ENCODE results near the gene SH2D1A. TPM values are rescaled to one million over a fixed set of nuclear protein-coding genes. Genes with fewer than 3 reads are reported as not detected.

The SH2D1A gene
- total and polyA plus RNA-seq, 10 of the 15 experiments (the other 5 are each of a cell fraction or from before 2014, with no cell fraction given) = 0.33 to 8.8 (median 0.54) TPM; not detected in 1

GRCh38 chrX:124393659-124394058 lies 47.3 kb downstream of the SH2D1A start:
- in situ Hi-C loops (cut with MboI) (no loop called here), intact Hi-C loops (cut with micrococcal nuclease; ENCODE audit: unreplicated experiment) (loop anchor here (10.0 kb wide), 1 partner anchor 429 kb away; the partner anchor contains the start of gene STAG2)
- CTCF ChIA-PET = interaction anchor here (0.7 to 2.7 kb wide), 6 partner anchors 13 to 738 kb away, joined by 3 to 14 read pairs (median 4); no protein-coding TSS in a partner anchor
- Histone ChIP-seq H3K4me2 (ENCODE audit: control insufficient read depth, insufficient read depth) (no peak overlapping the region), H3K9ac (ENCODE audit: control insufficient read depth, insufficient read depth, low read length) (no peak overlapping the region), H4K20me1 (ENCODE audit: control insufficient read depth, insufficient read depth) (no peaks in the 10 kb centered on the region), H3K79me2 (ENCODE audit: control insufficient read depth, insufficient read depth, low read length) (no peaks in the 10 kb centered on the region), H3K4me3 (no peak overlapping the region), H3K27ac (ENCODE audit: control insufficient read depth, insufficient read depth) (no peak overlapping the region), H3K4me1 (ENCODE audit: control insufficient read depth, insufficient read depth, low read length) (peaks cover 3% of the 10 kb centered on the region; the same call in 1 of the 2 replicates), H3K36me3 (ENCODE audit: control insufficient read depth in 2 of 2, insufficient read depth in 2 of 2, low read length in 1 of 2) (no peaks in the 10 kb centered on the region), H3K9me3 (replicated peaks; ENCODE audit: control insufficient read depth, insufficient read depth, low read length) (no peaks in the 10 kb centered on the region), H3K27me3 (replicated peaks in 1 of 2; ENCODE audit: control insufficient read depth in 2 of 2, insufficient read depth in 2 of 2, low read length in 1 of 2) (no peaks in the 10 kb centered on the region), H2AFZ (ENCODE audit: control insufficient read depth, low read depth, low read length) (no peak overlapping the region)
- 77% methylated on average over 3 of the region's 3 CpGs for WGBS (ENCODE audit: insufficient coverage, insufficient replicate concordance, low lambda C conversion rate, missing lambda C conversion rate)
- no peak for DNase-seq (ENCODE audit: low read depth, low spot score)
- SMC1A ChIA-PET (ENCODE audit: uncharacterized antibody, unreplicated experiment) = interaction anchor here (0.6 to 5.0 kb wide), 11 partner anchors 12 to 737 kb away, joined by 3 to 36 read pairs (median 3); no protein-coding TSS in a partner anchor
- no peak for ATAC-seq
- RAD21 ChIA-PET (ENCODE audit: unreplicated experiment) = interaction anchor here (0.8 to 1.6 kb wide), 3 partner anchors 13 to 738 kb away, joined by 3 to 8 read pairs (median 4); no protein-coding TSS in a partner anchor
- POLR2A ChIA-PET = no interaction called here
- FAIRE-seq = no peak
- no peak for TF ChIP-seq HDAC6 (IDR thresholded peaks at IDR 0.05; ENCODE audit: unreplicated experiment)
- TF ChIP-seq NBN (IDR thresholded peaks at IDR 0.05) = no peak
- TF ChIP-seq MTA2 (IDR thresholded peaks at IDR 0.05; ENCODE audit: low read depth) = no peak
- no peak for TF ChIP-seq GABPA (IDR thresholded peaks at IDR 0.05; ENCODE audit: low read depth)
- TF ChIP-seq WRNIP1 (IDR thresholded peaks at IDR 0.05; ENCODE audit: borderline replicate concordance, low read depth, low read length) = no peak
- TF ChIP-seq PAX8 (IDR thresholded peaks at IDR 0.05) = no peak
- no peak for TF ChIP-seq MAX (IDR thresholded peaks at IDR 0.05; ENCODE audit: low read depth, low read length)
- TF ChIP-seq NR2F1 (conservative IDR thresholded peaks at IDR 0.05) = no peak
- TF ChIP-seq SKIL (IDR thresholded peaks at IDR 0.05; ENCODE audit: low read depth, poor library complexity, severe bottlenecking) = no peak
- TF ChIP-seq RAD21 (IDR thresholded peaks at IDR 0.05; ENCODE audit: insufficient read depth, low read depth, low read length) = no peak
- no peak for TF ChIP-seq ZNF24 (IDR thresholded peaks at IDR 0.05)
- TF ChIP-seq BMI1 (IDR thresholded peaks at IDR 0.05; ENCODE audit: borderline replicate concordance) = no peak
- no peak for TF ChIP-seq DPF2 (IDR thresholded peaks at IDR 0.05)
- no peak for TF ChIP-seq RB1 (IDR thresholded peaks at IDR 0.05; ENCODE audit: borderline replicate concordance)
- no TSS peak for BruUV-seq (replicated peaks)
